Trophoblast cell (in vitro differentiated cells and primary cell): ENCODE measurements around the gene HES6.

ENCODE experiments used
- DNase-seq, 2 donors: peaks; one replicate each; pipeline ENCODE4 v3.0.0-alpha.2; 2016
- H2AFZ ChIP-seq: 2 replicates; pipeline ENCODE4 v1.6.1; 2013; ENCODE audit warnings: low read length, moderate library complexity, mild to moderate bottlenecking; ENCODE audit not compliant: insufficient read depth, poor library complexity
- H2AK5ac ChIP-seq: 2 replicates; pipeline ENCODE4 v1.6.1; 2013; ENCODE audit warnings: mild to moderate bottlenecking, low read length
- H2BK120ac ChIP-seq: 2 replicates; pipeline ENCODE4 v1.6.1; 2013; ENCODE audit warnings: low read length, mild to moderate bottlenecking, moderate library complexity; ENCODE audit not compliant: insufficient read depth, poor library complexity
- H2BK12ac ChIP-seq: 2 replicates; pipeline ENCODE4 v1.6.1; 2013; ENCODE audit warnings: mild to moderate bottlenecking, low read length, moderate library complexity
- H2BK5ac ChIP-seq: 2 replicates; pipeline ENCODE4 v1.6.1; 2013; ENCODE audit warnings: low read length, low read depth, moderate library complexity, mild to moderate bottlenecking; ENCODE audit not compliant: poor library complexity
- H3K14ac ChIP-seq: 2 replicates; pipeline ENCODE4 v1.6.1; 2013; ENCODE audit warnings: mild to moderate bottlenecking, low read length
- H3K18ac ChIP-seq: 2 replicates; pipeline ENCODE4 v1.6.1; 2013; ENCODE audit warnings: mild to moderate bottlenecking, low read length
- H3K23ac ChIP-seq: 2 replicates; pipeline ENCODE4 v1.6.1; 2013; ENCODE audit warnings: low read length
- H3K27ac ChIP-seq: 2 replicates; pipeline ENCODE4 v1.5.1; 2013; ENCODE audit warnings: low read depth, mild to moderate bottlenecking, inconsistent platforms, low read length, moderate library complexity
- H3K27me3 ChIP-seq: 2 replicates; pipeline ENCODE4 v1.6.1; 2013; ENCODE audit warnings: inconsistent platforms, mild to moderate bottlenecking, low read length, moderate library complexity; ENCODE audit not compliant: insufficient read depth
- H3K36me3 ChIP-seq, 2 experiments: 1 replicate in 1 of 2; 2 replicates in 1 of 2; pipeline ENCODE4 v1.6.1; 2013; ENCODE audit warnings: low read length in 2 of 2, mild to moderate bottlenecking in 2 of 2, moderate library complexity in 1 of 2; ENCODE audit not compliant: insufficient read depth in 2 of 2, control insufficient read depth in 1 of 2
- H3K4ac ChIP-seq: 2 replicates; pipeline ENCODE4 v1.6.1; 2013; ENCODE audit warnings: low read depth, mild to moderate bottlenecking, low read length, moderate library complexity
- H3K4me1 ChIP-seq, 2 experiments: 1 replicate in 1 of 2; 2 replicates in 1 of 2; pipeline ENCODE4 v1.6.1; 2013; ENCODE audit warnings: low read length in 2 of 2, mild to moderate bottlenecking in 2 of 2, moderate library complexity in 1 of 2; ENCODE audit not compliant: insufficient read depth in 2 of 2, control insufficient read depth in 1 of 2
- H3K4me2 ChIP-seq: 2 replicates; pipeline ENCODE4 v1.6.1; 2013; ENCODE audit warnings: inconsistent platforms, mild to moderate bottlenecking, low read length, moderate library complexity
- H3K4me3 ChIP-seq: 2 replicates; pipeline ENCODE4 v1.5.1; 2013; ENCODE audit warnings: mild to moderate bottlenecking, low read depth, low read length, inconsistent platforms
- H3K79me1 ChIP-seq: one replicate; pipeline ENCODE4 v1.6.1; 2013; ENCODE audit warnings: low read length
- H3K79me2 ChIP-seq: 2 replicates; pipeline ENCODE4 v1.6.1; 2013; ENCODE audit warnings: low read length, mild to moderate bottlenecking; ENCODE audit not compliant: control insufficient read depth, insufficient read depth, poor library complexity
- H3K9ac ChIP-seq: 2 replicates; pipeline ENCODE4 v1.6.1; 2013; ENCODE audit warnings: mild to moderate bottlenecking, low read length
- H3K9me3 ChIP-seq: 2 replicates; pipeline ENCODE4 v1.6.1; 2013; ENCODE audit warnings: low read depth, mild to moderate bottlenecking, control low read depth, inconsistent platforms, low read length; ENCODE audit not compliant: insufficient read depth
- H4K12ac ChIP-seq: 2 replicates; pipeline ENCODE4 v1.6.1; 2013; ENCODE audit warnings: low read depth, mild to moderate bottlenecking, low read length, moderate library complexity
- H4K8ac ChIP-seq: 2 replicates; pipeline ENCODE4 v1.6.1; 2013; ENCODE audit warnings: low read depth, mild to moderate bottlenecking, low read length, moderate library complexity
- H4K91ac ChIP-seq: one replicate; pipeline ENCODE4 v1.6.1; 2013; ENCODE audit warnings: low read depth, mild to moderate bottlenecking, low read length, moderate library complexity
- WGBS: extraction: QIAGEN DNeasy Blood & Tissue Kit; methylation state at CpG from one replicate; pipeline ENCODE4 v1.1.7; 2013; ENCODE audit warnings: missing lambda C conversion rate; ENCODE audit not compliant: insufficient read length, insufficient coverage; ENCODE audit errors: extremely low coverage; 5-methylcytosine and 5-hydroxymethylcytosine counted together

HES6 gene

GRCh38 chr2:238225121-238225520, 14.7 kb downstream of the HES6 start:
- H2BK120ac ChIP-seq, result no peak overlapping the region

GRCh38 chr2:238224356-238225035, 15.3 kb downstream of the HES6 start:
- H3K18ac ChIP-seq, result no peak overlapping the region
- no peak overlapping the region for H3K4me3 ChIP-seq
- no peak overlapping the region for H2BK12ac ChIP-seq
- H3K36me3 ChIP-seq, result no peaks in the 10 kb centered on the region
- no peaks in the 10 kb centered on the region for H3K27me3 ChIP-seq
- H3K4me2 ChIP-seq, result no peak overlapping the region
- H4K91ac ChIP-seq, result no peak overlapping the region
- no peak overlapping the region for H2BK5ac ChIP-seq
- no peak overlapping the region for H2AK5ac ChIP-seq
- H3K14ac ChIP-seq, result no peak overlapping the region
- H4K8ac ChIP-seq, result no peak overlapping the region
- H4K12ac ChIP-seq, result no peak overlapping the region
- WGBS, result no CpG with 5 or more reads among the region's 29 CpGs
- H3K4me1 ChIP-seq, result peaks cover 12 to 14% of the 10 kb centered on the region in 2 experiments
- H3K9me3 ChIP-seq, result no peaks in the 10 kb centered on the region
- no peak overlapping the region for H3K27ac ChIP-seq
- no peak for DNase-seq
- H3K4ac ChIP-seq, result no peak overlapping the region
- no peak overlapping the region for H3K9ac ChIP-seq
- H2BK120ac ChIP-seq, result no peak overlapping the region
- no peak overlapping the region for H3K23ac ChIP-seq
- H3K79me1 ChIP-seq, result no peaks in the 10 kb centered on the region
- H3K79me2 ChIP-seq, result no peaks in the 10 kb centered on the region
- no peak overlapping the region for H2AFZ ChIP-seq

More at GRCh38 chr2:238225121-238225520, 14.7 kb downstream of the HES6 start:
- Histone ChIP-seq H4K12ac (no peak overlapping the region), H3K27me3 (no peaks in the 10 kb centered on the region), H3K4ac (no peak overlapping the region), H4K91ac (no peak overlapping the region), H3K4me1 (peaks cover 12 to 14% of the 10 kb centered on the region in 2 experiments), H4K8ac (no peak overlapping the region), H2BK12ac (no peak overlapping the region), H3K14ac (no peak overlapping the region), H3K9me3 (no peaks in the 10 kb centered on the region), H3K4me2 (no peak overlapping the region), H3K79me1 (no peaks in the 10 kb centered on the region), H3K79me2 (no peaks in the 10 kb centered on the region), H3K36me3 (no peaks in the 10 kb centered on the region), H3K23ac (no peak overlapping the region), H3K4me3 (no peak overlapping the region), H2AK5ac (no peak overlapping the region), H3K18ac (no peak overlapping the region), H3K9ac (no peak overlapping the region), H2BK5ac (no peak overlapping the region), H3K27ac (no peak overlapping the region), H2AFZ (no peak overlapping the region)
- DNase-seq, result no peak
- WGBS, result no CpG with 5 or more reads among the region's 13 CpGs

- Histone ChIP-seq H4K91ac (no peak overlapping the region), H2AK5ac (no peak overlapping the region), H3K4me3 (no peak overlapping the region), H3K9me3 (no peaks in the 10 kb centered on the region), H2AFZ (no peak overlapping the region), H2BK5ac (no peak overlapping the region), H3K14ac (no peak overlapping the region), H3K4me1 (no peaks in the 10 kb centered on the region), H3K79me1 (no peaks in the 10 kb centered on the region), H3K4ac (no peak overlapping the region), H3K36me3 (no peaks in the 10 kb centered on the region), H3K9ac (no peak overlapping the region), H3K79me2 (no peaks in the 10 kb centered on the region), H2BK120ac (no peak overlapping the region), H4K12ac (no peak overlapping the region), H4K8ac (no peak overlapping the region), H3K23ac (no peak overlapping the region), H3K4me2 (no peak overlapping the region), H2BK12ac (no peak overlapping the region), H3K27ac (no peak overlapping the region), H3K18ac (no peak overlapping the region), H3K27me3 (no peaks in the 10 kb centered on the region)
- no peak for DNase-seq
- whole genome bisulfite sequencing, result no CpG with 5 or more reads among the region's 23 CpGs
These were observed 18.8 kb downstream of the HES6 start for GRCh38 chr2:238220892-238221521.

GRCh38 chr2:238220274-238220891, 19.5 kb downstream of the HES6 start:
- Histone ChIP-seq H2AK5ac (no peak overlapping the region), H3K9me3 (no peaks in the 10 kb centered on the region), H2BK12ac (no peak overlapping the region), H3K4ac (no peak overlapping the region), H3K4me1 (no peaks in the 10 kb centered on the region), H4K12ac (no peak overlapping the region), H3K79me2 (no peaks in the 10 kb centered on the region), H3K18ac (no peak overlapping the region), H4K8ac (no peak overlapping the region), H3K79me1 (no peaks in the 10 kb centered on the region), H3K4me2 (no peak overlapping the region), H3K27me3 (no peaks in the 10 kb centered on the region), H3K14ac (no peak overlapping the region), H3K23ac (no peak overlapping the region), H3K4me3 (no peak overlapping the region), H3K27ac (no peak overlapping the region), H2AFZ (no peak overlapping the region), H2BK5ac (no peak overlapping the region), H3K9ac (no peak overlapping the region), H4K91ac (no peak overlapping the region), H2BK120ac (no peak overlapping the region), H3K36me3 (no peaks in the 10 kb centered on the region)
- no CpG with 5 or more reads among the region's 10 CpGs for WGBS
- DNase-seq, result no peak
